Activated naive CD8-positive, alpha-beta T cell treated with anti-CD3 and anti-CD28 coated beads, Interleukin-2, amount 50 U/mL, for 16 hours (primary cell): ENCODE data around the gene EN1.

Experiments used
- DNase-seq: peaks from one replicate; pipeline ENCODE4 v3.0.0-alpha.2; 2020; ENCODE audit warnings: low read depth, low spot score

The EN1 gene

GRCh38 chr2:118846953-118847761, at the start of gene EN1:
Gene EN1 (minus strand): TSS chr2:118847648. CDS start chr2:118847167, 481 bp downstream.
- DNase-seq: no peak

DNA sequence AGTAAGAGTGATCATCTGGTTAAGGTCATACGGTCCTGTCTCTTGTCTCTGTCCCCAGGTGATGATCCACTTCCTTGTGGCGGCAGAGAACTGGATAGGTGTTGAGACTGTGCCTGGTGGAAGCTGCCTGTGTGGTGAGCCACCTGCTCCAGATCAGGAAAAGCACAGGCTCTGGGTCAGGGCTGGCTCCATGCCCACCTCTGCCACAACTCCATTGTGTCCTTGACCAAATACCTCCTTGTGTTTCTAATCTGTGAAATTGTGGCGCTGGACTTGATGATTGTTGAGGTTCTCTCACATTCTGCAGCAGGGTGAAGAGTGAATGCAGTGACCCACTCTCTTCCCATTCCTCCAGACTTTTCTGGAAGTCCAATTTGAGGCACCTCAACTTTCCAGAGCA, 45.7 kb upstream of the EN1 start:
- no peak for DNase-seq

DNA sequence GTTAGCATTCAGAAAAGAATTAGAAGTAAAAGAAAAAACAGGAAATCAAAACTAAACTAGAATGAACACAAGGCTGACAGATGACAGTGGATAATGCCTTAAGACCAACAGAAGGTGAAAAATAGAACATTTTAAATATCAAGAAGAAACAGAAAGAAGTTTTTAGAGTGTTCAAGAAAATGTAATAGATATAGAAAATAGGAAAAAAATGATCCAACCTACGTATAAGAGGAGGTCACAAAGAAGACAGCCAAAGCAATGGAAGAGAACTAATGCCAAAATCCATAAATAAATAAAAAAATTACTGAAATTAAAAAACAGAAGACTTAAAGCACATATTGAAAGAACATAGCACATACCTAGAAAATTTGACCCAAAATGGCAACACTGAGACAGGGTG, 42.5 kb upstream of the EN1 start:
- DNase-seq: no peak

DNA sequence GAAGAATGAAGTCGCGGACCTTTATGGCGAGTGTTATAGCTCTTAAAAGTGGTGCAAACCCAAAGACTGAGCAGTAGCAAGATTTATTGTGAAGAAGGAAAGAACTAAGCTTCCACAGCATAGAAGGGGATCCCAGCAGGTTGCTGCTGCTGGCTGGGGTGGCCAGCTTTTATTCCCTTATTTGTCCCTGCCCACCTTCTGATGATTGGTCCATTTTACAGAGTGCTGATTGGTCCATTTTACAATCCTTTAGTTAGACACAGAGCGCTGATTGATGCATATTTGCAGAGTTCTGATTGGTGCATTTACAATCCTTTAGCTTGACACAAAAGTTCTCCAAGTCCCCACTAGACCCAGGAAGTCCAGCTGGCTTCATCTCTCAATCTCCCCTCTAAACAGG, 36.3 kb upstream of the EN1 start:
- no peak for DNase-seq

- DNase-seq: peak; percentile 28
Measured at GRCh38 chr2:118882693-118883336, 35.4 kb upstream of the EN1 start.

GRCh38 chr2:118881490-118882129, 34.2 kb upstream of the EN1 start:
- DNase-seq: peak; percentile 58

DNA sequence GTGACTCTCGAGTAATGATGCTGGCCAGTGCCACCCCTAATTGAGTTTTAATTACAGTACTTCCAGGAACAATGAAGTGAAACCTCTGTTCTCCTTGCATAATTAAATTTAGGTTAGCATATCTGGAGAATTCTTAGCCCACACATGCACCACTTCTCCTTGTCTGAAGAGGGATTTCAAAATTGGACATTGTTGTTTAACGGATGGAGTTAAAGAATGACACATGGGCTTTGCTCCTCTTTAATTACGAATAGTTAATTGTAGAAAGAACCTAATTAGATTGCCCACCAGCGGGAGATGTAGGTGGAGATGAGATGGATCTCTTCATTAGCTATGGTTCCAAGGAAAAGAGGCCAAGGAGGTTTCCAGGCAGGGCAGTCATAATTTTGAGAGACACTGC, 33.1 kb upstream of the EN1 start:
- DNase-seq: no peak

- DNase-seq: no peak
Measured at GRCh38 chr2:118878531-118879149, 31.2 kb upstream of the EN1 start.

DNA sequence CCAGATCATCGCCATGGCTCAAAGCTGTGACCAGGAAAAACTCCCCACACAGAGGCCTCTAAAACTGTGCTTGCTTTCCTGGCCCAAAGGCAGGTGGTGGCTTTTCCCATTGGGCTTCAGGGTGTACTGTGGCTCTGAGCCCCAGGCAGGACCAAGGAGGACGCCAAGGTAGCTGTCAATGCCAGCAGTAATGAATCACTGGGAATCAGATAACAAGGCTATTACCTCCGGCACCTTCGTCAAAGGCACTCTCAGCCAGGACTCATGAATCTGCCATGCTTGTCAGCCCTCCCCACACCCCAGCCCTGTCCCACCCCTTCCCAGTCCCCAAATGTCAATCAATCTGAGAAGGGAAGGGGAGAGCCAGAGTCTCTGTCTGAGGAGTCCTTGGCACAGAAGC, 27.9 kb upstream of the EN1 start:
- DNase-seq: no peak

DNA sequence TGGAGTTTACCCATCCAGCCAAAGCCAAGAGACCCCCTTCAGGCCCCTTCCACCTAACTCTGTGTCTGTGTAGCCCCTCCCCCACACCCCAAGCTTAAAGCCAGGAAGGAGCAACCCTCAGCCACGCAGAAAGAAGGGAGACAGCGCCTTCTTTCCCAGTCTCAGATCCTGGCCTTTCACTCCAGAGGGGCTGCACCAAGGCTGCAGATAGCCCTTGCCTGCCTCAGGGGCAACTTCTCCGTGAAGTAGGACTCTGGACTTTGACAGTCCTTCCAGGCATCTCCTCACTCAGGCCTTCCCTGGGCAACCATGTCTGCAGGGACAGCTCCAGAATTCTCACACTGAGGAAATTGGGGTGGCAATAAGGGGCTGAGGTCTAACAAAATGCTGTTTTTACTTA, 26.9 kb upstream of the EN1 start:
- no peak for DNase-seq

GRCh38 chr2:118865106-118865505, 17.7 kb upstream of the EN1 start:
- DNase-seq: no peak

DNA sequence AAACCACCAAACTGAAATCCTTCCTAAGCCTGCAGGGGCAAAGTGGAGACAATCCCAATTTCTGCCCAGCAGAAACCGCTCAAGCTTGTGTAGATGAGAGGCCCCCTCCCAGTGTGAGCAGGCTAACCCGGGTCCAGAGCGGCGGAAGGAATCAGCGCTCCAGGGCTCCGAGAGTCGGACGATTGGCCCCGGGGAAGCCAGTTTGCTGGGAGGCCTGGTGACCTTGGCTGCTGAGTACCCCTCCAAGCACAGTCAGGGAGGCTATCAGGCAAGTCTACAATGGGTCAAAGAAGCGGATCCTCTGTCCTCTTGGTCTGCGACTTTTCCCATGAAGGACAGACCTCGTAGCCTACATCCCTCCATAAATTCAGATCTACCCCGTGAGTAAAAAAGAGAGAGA, 16.8 kb upstream of the EN1 start:
- no peak for DNase-seq

DNA sequence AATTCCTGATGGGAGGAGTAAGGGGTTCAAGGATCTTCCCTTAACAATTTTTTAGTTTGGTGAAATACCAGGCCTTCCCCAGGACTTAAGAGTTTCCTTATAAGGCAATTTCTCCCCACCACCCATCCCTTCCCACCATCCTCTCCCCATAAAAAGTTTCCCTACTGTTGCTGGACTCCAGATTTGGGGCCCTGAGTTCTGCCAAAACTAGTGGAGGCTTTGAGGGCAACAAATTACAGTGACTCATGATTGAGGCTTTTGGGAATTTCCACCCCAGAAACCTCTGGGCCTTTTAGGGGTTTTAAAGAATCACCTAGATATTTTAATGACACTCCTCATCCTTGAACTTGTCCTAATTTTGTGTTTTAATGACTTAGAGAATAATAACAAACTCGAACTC, 14.3 kb upstream of the EN1 start:
- DNase-seq: no peak

GRCh38 chr2:118861242-118861641, 13.8 kb upstream of the EN1 start:
- no peak for DNase-seq

GRCh38 chr2:118860506-118860905, 13.1 kb upstream of the EN1 start:
- DNase-seq: no peak

DNA sequence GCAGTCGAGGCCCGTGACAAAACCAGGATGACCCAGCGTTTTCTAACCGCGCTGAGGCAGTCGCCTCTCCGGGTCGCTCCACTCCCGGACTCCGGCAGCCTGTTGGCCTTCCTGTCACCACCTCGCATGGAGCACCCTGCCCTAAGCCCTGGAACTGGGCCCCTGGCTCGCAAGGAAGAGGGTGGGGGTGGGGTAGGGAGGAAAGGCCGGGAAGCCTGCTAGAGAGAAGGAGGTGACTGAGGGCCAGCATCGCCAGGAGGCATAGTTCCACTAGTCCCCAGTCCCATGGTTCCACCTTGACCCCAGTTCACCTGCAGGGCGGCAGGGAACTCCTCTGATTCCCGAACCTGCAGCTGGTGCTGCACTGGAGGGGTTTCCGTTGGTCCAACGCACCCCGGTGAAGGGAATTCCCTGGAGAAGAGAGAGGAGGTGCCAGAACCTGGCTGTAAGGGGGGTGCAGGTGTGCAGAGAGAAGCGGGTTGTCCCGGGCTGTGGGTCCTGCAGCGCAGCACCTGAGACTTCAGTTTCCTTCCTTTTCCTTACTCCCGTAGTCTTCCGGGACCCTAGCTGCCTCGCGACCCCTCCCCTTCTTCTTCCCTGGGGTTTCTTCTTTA, 11.8 kb upstream of the EN1 start:
- no peak for DNase-seq

DNA sequence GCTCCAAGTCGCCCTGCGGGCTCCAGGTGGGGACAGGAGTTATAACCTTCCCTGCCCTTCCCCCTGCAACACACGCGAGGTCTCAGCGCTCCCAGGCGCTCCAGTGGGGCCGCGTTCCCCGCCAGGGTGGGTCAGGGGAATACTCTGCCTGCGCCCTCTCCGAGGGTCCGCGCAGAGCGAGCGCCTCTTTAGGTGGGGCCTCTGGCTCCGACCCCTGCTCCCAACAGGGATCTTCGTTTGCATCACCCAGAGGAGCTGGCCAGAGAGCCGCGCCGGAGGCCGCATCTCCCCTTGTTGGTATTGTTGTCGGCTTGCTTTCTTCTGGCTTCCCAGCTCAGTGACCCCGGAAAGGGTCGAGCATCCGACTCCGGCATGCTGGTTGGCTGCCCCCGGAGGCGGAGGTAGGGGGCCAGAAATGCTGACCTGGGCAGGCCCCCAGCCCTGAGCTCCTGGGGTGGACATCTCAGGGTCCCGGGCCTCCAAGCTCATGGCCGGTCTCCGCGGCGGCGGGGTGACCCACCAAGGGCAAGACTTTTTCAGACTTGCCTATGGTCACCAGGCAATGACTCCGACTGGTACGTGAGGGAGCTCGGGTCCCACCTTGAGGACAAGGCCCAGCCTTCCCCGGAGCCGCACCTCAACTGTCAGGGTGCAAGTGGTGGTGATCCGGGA, 11.2 kb upstream of the EN1 start:
- no peak for DNase-seq

DNA sequence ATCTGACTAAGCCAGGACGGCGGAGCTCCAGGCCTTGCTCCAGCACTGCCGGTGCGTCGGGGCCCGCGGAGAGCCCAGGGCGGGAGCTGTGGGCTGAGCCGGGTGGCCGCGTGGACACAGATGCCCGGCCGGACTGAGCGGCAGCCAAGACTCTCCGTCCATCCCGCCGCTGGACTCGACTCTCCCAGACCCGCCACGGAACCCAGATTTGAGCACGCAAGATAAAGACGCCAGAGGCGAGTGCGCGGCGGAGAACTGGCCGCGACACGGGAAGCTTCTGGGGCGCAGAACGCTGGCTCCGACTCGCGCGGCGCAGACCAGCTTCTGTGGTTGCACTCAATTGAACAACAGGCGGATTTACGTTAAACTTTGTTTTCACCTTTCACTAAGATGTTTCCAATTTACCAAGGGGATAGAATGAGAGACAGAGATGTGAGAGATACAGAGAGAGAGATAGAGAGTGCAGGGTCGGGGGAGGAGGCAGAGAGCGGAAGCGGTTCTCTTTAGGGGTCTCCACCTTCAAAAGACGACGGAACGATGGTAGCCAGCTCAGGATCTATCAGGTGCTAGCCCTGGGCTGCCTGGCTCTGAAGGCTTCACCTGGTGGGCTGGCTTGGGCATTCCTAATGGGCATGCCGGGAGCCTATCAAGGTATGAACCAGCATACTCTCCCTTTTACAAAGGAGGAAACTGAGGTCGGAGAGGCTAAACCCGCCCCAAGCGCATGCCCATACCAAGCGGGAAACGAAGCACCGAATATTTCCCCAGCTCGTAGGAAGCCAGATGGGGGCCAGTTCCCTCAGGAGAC, 10.4 kb upstream of the EN1 start:
- no peak for DNase-seq

- no peak for DNase-seq
Measured at GRCh38 chr2:118856978-118857676, 9.7 kb upstream of the EN1 start.
